ENCODE results near the gene NPLOC4.
"Not testable (repeated sequence)": the region's sequence is repeated elsewhere in the genome, so short reads cannot be mapped to it uniquely, and the experiment has no call there.

NPLOC4 gene

GRCh38 chr17:81531998-81532404 lies 104.9 kb downstream of the NPLOC4 start:
- not testable (repeated sequence) for DNase-seq

GRCh38 chr17:81531013-81531412 lies 105.9 kb downstream of the NPLOC4 start:
- not testable (repeated sequence) for DNase-seq

- DNase-seq, result no peak
Measured at GRCh38 chr17:81529437-81529803, 107.5 kb downstream of the NPLOC4 start.

- DNase-seq, result no peak
Measured at GRCh38 chr17:81528651-81529436, 108.1 kb downstream of the NPLOC4 start.

GRCh38 chr17:81528384-81528650 lies 108.6 kb downstream of the NPLOC4 start:
- no peak for DNase-seq

GRCh38 chr17:81527591-81528383 lies 109.1 kb downstream of the NPLOC4 start, which contains the start of gene FSCN2:
Gene FSCN2 (plus strand): TSS chr17:81528377. CDS start chr17:81528532, 155 bp downstream.
- no peak for DNase-seq

GRCh38 chr17:81526662-81527571 lies 110.0 kb downstream of the NPLOC4 start:
- no peak for DNase-seq

GRCh38 chr17:81524865-81525159 lies 112.1 kb downstream of the NPLOC4 start:
- DNase-seq, result no peak

GRCh38 chr17:81524039-81524864 lies 112.7 kb downstream of the NPLOC4 start:
- DNase-seq, result no peak

GRCh38 chr17:81523402-81524038 lies 113.4 kb downstream of the NPLOC4 start:
- DNase-seq, result no peak

GRCh38 chr17:81522491-81523401 lies 114.2 kb downstream of the NPLOC4 start:
- no peak for DNase-seq

GRCh38 chr17:81520021-81520901 lies 116.7 kb downstream of the NPLOC4 start:
- DNase-seq, result no peak

- DNase-seq, result peak; percentile 64 to 74
Measured at GRCh38 chr17:81519284-81520020, 117.5 kb downstream of the NPLOC4 start.

- DNase-seq, result peak; percentile 35 to 62
Measured at GRCh38 chr17:81518785-81519283, 118.1 kb downstream of the NPLOC4 start.

GRCh38 chr17:81518113-81518784 lies 118.7 kb downstream of the NPLOC4 start:
- DNase-seq, result no peak

- DNase-seq, result no peak
Measured at GRCh38 chr17:81517339-81518112, 119.4 kb downstream of the NPLOC4 start.

- no peak for DNase-seq
Measured at GRCh38 chr17:81517009-81517338, 119.9 kb downstream of the NPLOC4 start.

GRCh38 chr17:81516439-81516838 lies 120.5 kb downstream of the NPLOC4 start:
- no peak for DNase-seq

Measured in stimulated activated CD4-positive, alpha-beta T cell treated with anti-CD3 and anti-CD28 coated beads, Interleukin-2, amount 100 ng/mL, for 24 hours (primary cell).